Measurements from ENCODE around the gene RAX2. TPM values are rescaled to one million over a fixed set of nuclear protein-coding genes. Genes with fewer than 3 reads are reported as not detected.
"Not testable (repeated sequence)": the region's sequence is repeated elsewhere in the genome, so short reads cannot be mapped to it uniquely, and the experiment has no call there.

The RAX2 gene
- total RNA-seq: not detected in 2 replicates

GRCh38 chr19:3771906-3772455, at the start of gene RAX2:
TSS of gene RAX2 (minus strand) at chr19:3772228. CDS start at chr19:3771742, 486 bp downstream.
- H3K27me3 Mint-ChIP-seq (ENCODE audit: insufficient read depth): peaks cover 2% of the 10 kb centered on the region
- intact Hi-C loops (cut with micrococcal nuclease): no loop called here
- no peak within 1 kb of the TSS for H3K4me3 Mint-ChIP-seq
- no peaks in the 10 kb centered on the region for H3K9me3 Mint-ChIP-seq
- DNase-seq (ENCODE audit: low spot score): no peak
- H3K36me3 Mint-ChIP-seq (ENCODE audit: low read depth): peaks cover 6% of the 10 kb centered on the region
- H3K4me1 Mint-ChIP-seq (ENCODE audit: low read depth): no peaks in the 10 kb centered on the region
- no peak within 1 kb of the TSS for H3K27ac Mint-ChIP-seq

GRCh38 chr19:3821156-3821555, 49.1 kb upstream of the RAX2 start:
- no peaks in the 10 kb centered on the region for H3K9me3 Mint-ChIP-seq
- no peaks in the 10 kb centered on the region for H3K36me3 Mint-ChIP-seq (ENCODE audit: low read depth)
- H3K4me1 Mint-ChIP-seq (ENCODE audit: low read depth): peaks cover 12% of the 10 kb centered on the region
- intact Hi-C loops (cut with micrococcal nuclease): loop anchor here (5.0 kb wide), 1 partner anchor 99 kb away; no protein-coding TSS in a partner anchor
- no peak overlapping the region for H3K4me3 Mint-ChIP-seq
- DNase-seq (ENCODE audit: low spot score): no peak
- no peak overlapping the region for H3K27ac Mint-ChIP-seq
- no peaks in the 10 kb centered on the region for H3K27me3 Mint-ChIP-seq (ENCODE audit: insufficient read depth)

- Mint-ChIP-seq H3K36me3 (ENCODE audit: low read depth) (no peaks in the 10 kb centered on the region), H3K27ac (no peak overlapping the region), H3K27me3 (ENCODE audit: insufficient read depth) (no peaks in the 10 kb centered on the region), H3K9me3 (no peaks in the 10 kb centered on the region), H3K4me3 (no peak overlapping the region), H3K4me1 (ENCODE audit: low read depth) (peaks cover 12% of the 10 kb centered on the region)
- intact Hi-C loops (cut with micrococcal nuclease): loop anchor here (5.0 kb wide), 1 partner anchor 98 kb away; no protein-coding TSS in a partner anchor
- no peak for DNase-seq (ENCODE audit: low spot score)
Observed at GRCh38 chr19:3819989-3820388, 48.0 kb upstream of the RAX2 start.

GRCh38 chr19:3818918-3819317, 46.9 kb upstream of the RAX2 start:
- intact Hi-C loops (cut with micrococcal nuclease): loop anchor here (1.0 kb wide), 2 partner anchors 23 to 57 kb away; partner anchors contain the start of gene MRPL54
- H3K4me3 Mint-ChIP-seq: no peak overlapping the region
- no peaks in the 10 kb centered on the region for H3K36me3 Mint-ChIP-seq (ENCODE audit: low read depth)
- H3K27me3 Mint-ChIP-seq (ENCODE audit: insufficient read depth): no peaks in the 10 kb centered on the region
- peaks cover 22% of the 10 kb centered on the region for H3K4me1 Mint-ChIP-seq (ENCODE audit: low read depth)
- no peaks in the 10 kb centered on the region for H3K9me3 Mint-ChIP-seq
- peak overlapping the region; percentile 29 for H3K27ac Mint-ChIP-seq
- no peak for DNase-seq (ENCODE audit: low spot score)

- Mint-ChIP-seq H3K36me3 (ENCODE audit: low read depth) (no peaks in the 10 kb centered on the region), H3K4me3 (no peak overlapping the region), H3K27ac (peak overlapping the region; percentile 9), H3K4me1 (ENCODE audit: low read depth) (peaks cover 27% of the 10 kb centered on the region), H3K9me3 (no peaks in the 10 kb centered on the region), H3K27me3 (ENCODE audit: insufficient read depth) (no peaks in the 10 kb centered on the region)
- no peak for DNase-seq (ENCODE audit: low spot score)
- intact Hi-C loops (cut with micrococcal nuclease): loop anchor here (1.0 kb wide), 2 partner anchors 22 to 56 kb away; partner anchors contain the start of gene MRPL54
Observed at GRCh38 chr19:3818466-3818865, 46.4 kb upstream of the RAX2 start.

GRCh38 chr19:3817761-3818160, 45.7 kb upstream of the RAX2 start:
- Mint-ChIP-seq H3K27me3 (ENCODE audit: insufficient read depth) (no peaks in the 10 kb centered on the region), H3K4me1 (ENCODE audit: low read depth) (peaks cover 34% of the 10 kb centered on the region), H3K4me3 (no peak overlapping the region), H3K27ac (no peak overlapping the region), H3K36me3 (ENCODE audit: low read depth) (no peaks in the 10 kb centered on the region), H3K9me3 (no peaks in the 10 kb centered on the region)
- intact Hi-C loops (cut with micrococcal nuclease): loop anchor here (1.0 kb wide), 2 partner anchors 21 to 55 kb away; partner anchors contain the start of gene MRPL54
- DNase-seq (ENCODE audit: low spot score): no peak

GRCh38 chr19:3816566-3817218, 44.7 kb upstream of the RAX2 start:
- no peak for DNase-seq (ENCODE audit: low spot score)
- H3K36me3 Mint-ChIP-seq (ENCODE audit: low read depth): peaks cover 4% of the 10 kb centered on the region
- peaks cover 41% of the 10 kb centered on the region for H3K4me1 Mint-ChIP-seq (ENCODE audit: low read depth)
- peaks cover 3% of the 10 kb centered on the region for H3K9me3 Mint-ChIP-seq
- H3K4me3 Mint-ChIP-seq: no peak overlapping the region
- H3K27me3 Mint-ChIP-seq (ENCODE audit: insufficient read depth): no peaks in the 10 kb centered on the region
- H3K27ac Mint-ChIP-seq: no peak overlapping the region
- intact Hi-C loops (cut with micrococcal nuclease): no loop called here

- DNase-seq (ENCODE audit: low spot score); H3K27ac Mint-ChIP-seq; H3K36me3 Mint-ChIP-seq (ENCODE audit: low read depth); H3K4me3 Mint-ChIP-seq; H3K9me3 Mint-ChIP-seq; intact Hi-C loops (cut with micrococcal nuclease); H3K27me3 Mint-ChIP-seq (ENCODE audit: insufficient read depth): not testable (repeated sequence)
- H3K4me1 Mint-ChIP-seq (ENCODE audit: low read depth): peaks cover 41% of the 10 kb centered on the region
Observed at GRCh38 chr19:3816148-3816547, 44.1 kb upstream of the RAX2 start.

GRCh38 chr19:3814648-3815047, 42.6 kb upstream of the RAX2 start:
- H3K4me3 Mint-ChIP-seq: no peak overlapping the region
- H3K9me3 Mint-ChIP-seq: peaks cover 3% of the 10 kb centered on the region
- H3K27ac Mint-ChIP-seq: peak overlapping the region; percentile 97
- intact Hi-C loops (cut with micrococcal nuclease): no loop called here
- DNase-seq (ENCODE audit: low spot score): no peak
- peaks cover 41% of the 10 kb centered on the region for H3K4me1 Mint-ChIP-seq (ENCODE audit: low read depth)
- H3K27me3 Mint-ChIP-seq (ENCODE audit: insufficient read depth): no peaks in the 10 kb centered on the region
- peaks cover 4% of the 10 kb centered on the region for H3K36me3 Mint-ChIP-seq (ENCODE audit: low read depth)

- Mint-ChIP-seq H3K36me3 (ENCODE audit: low read depth) (peaks cover 4% of the 10 kb centered on the region), H3K4me1 (ENCODE audit: low read depth) (peaks cover 41% of the 10 kb centered on the region), H3K9me3 (peaks cover 3% of the 10 kb centered on the region), H3K4me3 (peak overlapping the region; percentile 5), H3K27ac (peak overlapping the region; percentile 97), H3K27me3 (ENCODE audit: insufficient read depth) (no peaks in the 10 kb centered on the region)
- no peak for DNase-seq (ENCODE audit: low spot score)
- intact Hi-C loops (cut with micrococcal nuclease): no loop called here
Observed at GRCh38 chr19:3813473-3814392, 41.7 kb upstream of the RAX2 start.

GRCh38 chr19:3810708-3811355, 38.8 kb upstream of the RAX2 start:
- Mint-ChIP-seq H3K4me1 (ENCODE audit: low read depth) (peaks cover 34% of the 10 kb centered on the region), H3K27ac (no peak overlapping the region), H3K36me3 (ENCODE audit: low read depth) (peaks cover 4% of the 10 kb centered on the region), H3K4me3 (no peak overlapping the region), H3K27me3 (ENCODE audit: insufficient read depth) (no peaks in the 10 kb centered on the region), H3K9me3 (peaks cover 9% of the 10 kb centered on the region)
- no peak for DNase-seq (ENCODE audit: low spot score)
- intact Hi-C loops (cut with micrococcal nuclease): no loop called here

- Mint-ChIP-seq H3K4me1 (ENCODE audit: low read depth) (peaks cover 38% of the 10 kb centered on the region), H3K36me3 (ENCODE audit: low read depth) (peaks cover 4% of the 10 kb centered on the region), H3K4me3 (no peak overlapping the region), H3K27ac (no peak overlapping the region), H3K27me3 (ENCODE audit: insufficient read depth) (no peaks in the 10 kb centered on the region), H3K9me3 (peaks cover 9% of the 10 kb centered on the region)
- intact Hi-C loops (cut with micrococcal nuclease): no loop called here
- DNase-seq (ENCODE audit: low spot score): no peak
Observed at GRCh38 chr19:3809881-3810707, 38.1 kb upstream of the RAX2 start.
